Neuron (in vitro differentiated cells): ENCODE results near the gene NRXN3.

ENCODE experiments used
- H2AFZ ChIP-seq: one replicate; pipeline ENCODE4 v1.6.1; 2013; ENCODE audit warnings: low read depth, mild to moderate bottlenecking, inconsistent platforms, low read length, moderate library complexity
- H3K27me3 ChIP-seq: one replicate; pipeline ENCODE4 v1.6.1; 2013; ENCODE audit warnings: low read length; ENCODE audit not compliant: insufficient read depth
- H3K36me3 ChIP-seq: one replicate; pipeline ENCODE4 v1.6.1; 2013; ENCODE audit warnings: low read length; ENCODE audit not compliant: insufficient read depth
- H3K4me1 ChIP-seq: one replicate; pipeline ENCODE4 v1.6.1; 2013; ENCODE audit warnings: low read length; ENCODE audit not compliant: insufficient read depth
- H3K4me3 ChIP-seq: 2 replicates; pipeline ENCODE4 v1.5.1; 2013; ENCODE audit warnings: mild to moderate bottlenecking, low read length, moderate library complexity
- H3K9me3 ChIP-seq: one replicate; pipeline ENCODE4 v1.6.1; 2013; ENCODE audit warnings: low read length

NRXN3 gene

GRCh38 chr14:79896009-79896408, 1725.8 kb downstream of the NRXN3 start:
- Histone ChIP-seq H3K4me3 (no peak overlapping the region), H3K4me1 (no peaks in the 10 kb centered on the region), H3K9me3 (no peaks in the 10 kb centered on the region), H3K27me3 (no peaks in the 10 kb centered on the region), H3K36me3 (no peaks in the 10 kb centered on the region), H2AFZ (no peak overlapping the region)

GRCh38 chr14:79899610-79900009, 1729.4 kb downstream of the NRXN3 start:
- no peaks in the 10 kb centered on the region for H3K36me3 ChIP-seq
- H3K9me3 ChIP-seq: no peaks in the 10 kb centered on the region
- no peak overlapping the region for H2AFZ ChIP-seq
- no peak overlapping the region for H3K4me3 ChIP-seq
- H3K27me3 ChIP-seq: no peaks in the 10 kb centered on the region
- no peaks in the 10 kb centered on the region for H3K4me1 ChIP-seq

- no peaks in the 10 kb centered on the region for H3K36me3 ChIP-seq
- H3K9me3 ChIP-seq: no peaks in the 10 kb centered on the region
- H3K4me3 ChIP-seq: no peak overlapping the region
- no peak overlapping the region for H2AFZ ChIP-seq
- H3K4me1 ChIP-seq: no peaks in the 10 kb centered on the region
- H3K27me3 ChIP-seq: no peaks in the 10 kb centered on the region
Observed at GRCh38 chr14:79904497-79904896, 1734.3 kb downstream of the NRXN3 start.

- Histone ChIP-seq H3K9me3 (no peaks in the 10 kb centered on the region), H2AFZ (no peak overlapping the region), H3K27me3 (no peaks in the 10 kb centered on the region), H3K4me3 (no peak overlapping the region), H3K4me1 (no peaks in the 10 kb centered on the region), H3K36me3 (no peaks in the 10 kb centered on the region)
Observed at GRCh38 chr14:79906994-79907393, 1736.8 kb downstream of the NRXN3 start.

GRCh38 chr14:79910086-79910485, 1739.9 kb downstream of the NRXN3 start:
- Histone ChIP-seq H3K27me3 (no peaks in the 10 kb centered on the region), H3K36me3 (no peaks in the 10 kb centered on the region), H3K4me1 (no peaks in the 10 kb centered on the region), H3K4me3 (no peak overlapping the region), H2AFZ (no peak overlapping the region), H3K9me3 (no peaks in the 10 kb centered on the region)

GRCh38 chr14:79911744-79912143, 1741.6 kb downstream of the NRXN3 start:
- Histone ChIP-seq H3K4me1 (no peaks in the 10 kb centered on the region), H3K36me3 (no peaks in the 10 kb centered on the region), H2AFZ (no peak overlapping the region), H3K27me3 (no peaks in the 10 kb centered on the region), H3K9me3 (no peaks in the 10 kb centered on the region), H3K4me3 (no peak overlapping the region)

GRCh38 chr14:79914595-79914994, 1744.4 kb downstream of the NRXN3 start:
- Histone ChIP-seq H3K9me3 (no peaks in the 10 kb centered on the region), H3K36me3 (no peaks in the 10 kb centered on the region), H3K27me3 (no peaks in the 10 kb centered on the region), H2AFZ (no peak overlapping the region), H3K4me1 (no peaks in the 10 kb centered on the region), H3K4me3 (no peak overlapping the region)

GRCh38 chr14:79915406-79915805, 1745.2 kb downstream of the NRXN3 start:
- Histone ChIP-seq H3K27me3 (no peaks in the 10 kb centered on the region), H3K4me3 (no peak overlapping the region), H2AFZ (no peak overlapping the region), H3K36me3 (no peaks in the 10 kb centered on the region), H3K9me3 (no peaks in the 10 kb centered on the region), H3K4me1 (no peaks in the 10 kb centered on the region)

GRCh38 chr14:79916281-79916680, 1746.1 kb downstream of the NRXN3 start:
- Histone ChIP-seq H3K36me3 (no peaks in the 10 kb centered on the region), H3K4me3 (no peak overlapping the region), H2AFZ (no peak overlapping the region), H3K9me3 (no peaks in the 10 kb centered on the region), H3K27me3 (no peaks in the 10 kb centered on the region), H3K4me1 (no peaks in the 10 kb centered on the region)

GRCh38 chr14:79916892-79917291, 1746.7 kb downstream of the NRXN3 start:
- Histone ChIP-seq H3K4me3 (no peak overlapping the region), H2AFZ (no peak overlapping the region), H3K27me3 (no peaks in the 10 kb centered on the region), H3K4me1 (no peaks in the 10 kb centered on the region), H3K36me3 (no peaks in the 10 kb centered on the region), H3K9me3 (no peaks in the 10 kb centered on the region)
